Subcutaneous adipose tissue (tissue), 4 donors: ENCODE measurements around the gene SELE. TPM values are rescaled to one million over a fixed set of nuclear protein-coding genes. Genes with fewer than 3 reads are reported as not detected.

Experiments
- CTCF ChIP-seq: fragments of 450-650 bp; IDR thresholded peaks from one replicate; pipeline ENCODE4 v1.5.1; 2016; ENCODE audit warnings: low read depth, mild to moderate bottlenecking, control low read depth, antibody characterized with exemption, moderate library complexity
- total RNA-seq, 4 donors: library from RNA; depleted of rRNA; stranded (reverse); fragments of >200 nt; gene quantifications; one replicate each; pipeline ENCODE4 v1.1.0, GENCODE V29; 2016

The SELE gene
- total RNA-seq, 4 donors from 2014 or later: 0.19 to 1.8 (median 0.33) TPM; not detected in 1

- TF ChIP-seq CTCF: no peak
Observed at GRCh38 chr1:169741666-169742394, 8.0 kb upstream of the SELE start.

GRCh38 chr1:169739980-169740379 lies 6.1 kb upstream of the SELE start:
- no peak for TF ChIP-seq CTCF

- no peak for TF ChIP-seq CTCF
Observed at GRCh38 chr1:169731446-169731845, 2.4 kb downstream of the SELE start.

GRCh38 chr1:169729991-169730390 lies 3.9 kb downstream of the SELE start:
- no peak for TF ChIP-seq CTCF

GRCh38 chr1:169727307-169727706 lies 6.6 kb downstream of the SELE start:
- TF ChIP-seq CTCF: no peak

GRCh38 chr1:169726851-169727250 lies 7.0 kb downstream of the SELE start:
- no peak for TF ChIP-seq CTCF

- TF ChIP-seq CTCF: no peak
Observed at GRCh38 chr1:169725930-169726329, 7.9 kb downstream of the SELE start.
